Measurements from ENCODE around the gene HPSE2. TPM values are rescaled to one million over a fixed set of nuclear protein-coding genes. Genes with fewer than 3 reads are reported as not detected.
"Not testable (repeated sequence)": the region's sequence is repeated elsewhere in the genome, so short reads cannot be mapped to it uniquely, and the experiment has no call there.

HPSE2 gene
- total RNA-seq, 2 experiments from 2014 or later = not detected

DNA sequence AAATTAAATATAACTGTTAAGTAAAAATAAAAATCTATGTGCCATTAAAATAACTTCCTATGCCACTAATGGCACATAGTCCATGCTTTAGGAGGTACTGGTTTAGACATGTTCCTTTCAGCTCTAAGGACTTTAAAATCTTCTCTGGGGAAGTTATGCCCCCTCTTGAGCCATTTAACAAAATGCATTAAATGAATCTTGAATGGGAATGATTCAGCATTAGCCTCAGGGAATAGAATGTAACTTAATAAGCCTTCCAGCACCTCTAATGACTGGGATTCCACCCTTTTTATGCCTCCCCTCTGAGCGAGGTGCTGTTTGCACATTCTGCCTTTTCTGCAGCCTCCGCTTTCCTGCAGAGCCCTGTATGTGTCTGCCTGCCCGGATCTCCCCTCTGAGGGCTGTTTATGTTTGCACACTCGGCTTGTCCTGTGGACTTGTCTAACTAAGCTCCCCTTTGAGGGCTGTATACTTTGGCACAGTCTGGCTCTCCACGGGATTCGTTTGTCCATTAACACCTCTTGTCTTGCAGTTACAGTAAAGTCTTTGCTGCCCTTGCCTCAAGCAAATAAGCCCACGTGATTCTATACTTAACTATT lies 680.5 kb downstream of the HPSE2 start:
- no peak for DNase-seq

DNA sequence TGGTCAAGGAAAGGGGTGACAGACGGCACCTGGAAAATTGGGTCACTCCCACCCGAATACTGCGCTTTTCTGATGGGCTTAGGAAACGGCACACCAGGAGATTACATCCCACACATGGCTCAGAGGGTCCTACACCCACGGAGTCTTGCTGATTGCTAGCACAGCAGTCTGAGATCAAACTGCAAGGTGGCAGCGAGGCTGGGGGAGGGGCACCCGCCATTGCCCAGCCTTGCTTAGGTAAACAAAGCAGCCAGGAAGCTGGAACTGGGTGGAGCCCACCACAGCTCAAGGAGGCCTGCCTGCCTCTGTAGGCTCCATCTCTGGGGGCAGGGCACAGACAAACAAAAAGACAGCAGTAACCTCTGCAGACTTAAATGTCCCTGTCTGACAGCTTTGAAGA lies 694.1 kb downstream of the HPSE2 start:
- CTCF ChIA-PET; POLR2A ChIA-PET; H3K9me3 ChIP-seq (ENCODE audit: control insufficient read depth in 1 of 2, insufficient read depth in 1 of 2, low read length in 2 of 2); H3K4me1 ChIP-seq (ENCODE audit: insufficient read depth, low read length); H3K4me3 Mint-ChIP-seq; H3K27me3 ChIP-seq (ENCODE audit: control insufficient read depth in 1 of 2, insufficient read depth in 2 of 2, low read length in 2 of 2); H3K9me3 Mint-ChIP-seq; intact Hi-C loops (cut with DNase I, micrococcal nuclease); H3K36me3 ChIP-seq (ENCODE audit: insufficient read depth, low read length); ATAC-seq (ENCODE audit: poor library complexity); H3K27ac ChIP-seq (ENCODE audit: low read depth in 1 of 2, low read length in 2 of 2); H3K4me1 Mint-ChIP-seq (ENCODE audit: low read depth); H3K4me3 ChIP-seq (ENCODE audit: low read length); H3K27ac Mint-ChIP-seq; H3K36me3 Mint-ChIP-seq (ENCODE audit: low read depth): not testable (repeated sequence)
- H3K27me3 Mint-ChIP-seq = peaks cover 26% of the 10 kb centered on the region
- DNase-seq = peak in 1 of 14 experiments; percentile 8

More for the DNA sequence above, 680.5 kb downstream of the HPSE2 start:
- Histone ChIP-seq H3K4me1 (ENCODE audit: insufficient read depth, low read length) (no peaks in the 10 kb centered on the region), H3K9me3 (ENCODE audit: control insufficient read depth in 1 of 2, insufficient read depth in 1 of 2, low read length in 2 of 2) (no peaks in the 10 kb centered on the region), H3K27ac (ENCODE audit: low read depth in 1 of 2, low read length in 2 of 2) (no peak overlapping the region), H3K4me3 (ENCODE audit: low read length) (no peak overlapping the region), H3K27me3 (ENCODE audit: control insufficient read depth in 1 of 2, insufficient read depth in 2 of 2, low read length in 2 of 2) (peaks cover 0 to 3% of the 10 kb centered on the region in 2 experiments), H3K36me3 (ENCODE audit: insufficient read depth, low read length) (no peaks in the 10 kb centered on the region)
- no peak for ATAC-seq (ENCODE audit: poor library complexity)
- ChIA-PET POLR2A (no interaction called here), CTCF (interaction anchor here (0.9 kb wide), 1 partner anchor 10 kb away, joined by 3 read pairs; no protein-coding TSS in a partner anchor)
- intact Hi-C loops (cut with DNase I, micrococcal nuclease) = no loop called here
- H3K4me1 Mint-ChIP-seq (ENCODE audit: low read depth) = no peaks in the 10 kb centered on the region
- TF ChIP-seq, protein P1, sequence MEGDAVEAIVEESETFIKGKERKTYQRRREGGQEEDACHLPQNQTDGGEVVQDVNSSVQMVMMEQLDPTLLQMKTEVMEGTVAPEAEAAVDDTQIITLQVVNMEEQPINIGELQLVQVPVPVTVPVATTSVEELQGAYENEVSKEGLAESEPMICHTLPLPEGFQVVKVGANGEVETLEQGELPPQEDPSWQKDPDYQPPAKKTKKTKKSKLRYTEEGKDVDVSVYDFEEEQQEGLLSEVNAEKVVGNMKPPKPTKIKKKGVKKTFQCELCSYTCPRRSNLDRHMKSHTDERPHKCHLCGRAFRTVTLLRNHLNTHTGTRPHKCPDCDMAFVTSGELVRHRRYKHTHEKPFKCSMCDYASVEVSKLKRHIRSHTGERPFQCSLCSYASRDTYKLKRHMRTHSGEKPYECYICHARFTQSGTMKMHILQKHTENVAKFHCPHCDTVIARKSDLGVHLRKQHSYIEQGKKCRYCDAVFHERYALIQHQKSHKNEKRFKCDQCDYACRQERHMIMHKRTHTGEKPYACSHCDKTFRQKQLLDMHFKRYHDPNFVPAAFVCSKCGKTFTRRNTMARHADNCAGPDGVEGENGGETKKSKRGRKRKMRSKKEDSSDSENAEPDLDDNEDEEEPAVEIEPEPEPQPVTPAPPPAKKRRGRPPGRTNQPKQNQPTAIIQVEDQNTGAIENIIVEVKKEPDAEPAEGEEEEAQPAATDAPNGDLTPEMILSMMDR (IDR thresholded peaks at IDR 0.05) = no peak
- no peaks in the 10 kb centered on the region for H3K9me3 Mint-ChIP-seq
- no peaks in the 10 kb centered on the region for H3K36me3 Mint-ChIP-seq (ENCODE audit: low read depth)
- H3K4me3 Mint-ChIP-seq = no peak overlapping the region
- H3K27ac Mint-ChIP-seq = no peak overlapping the region
- peaks cover 26% of the 10 kb centered on the region for H3K27me3 Mint-ChIP-seq

DNA sequence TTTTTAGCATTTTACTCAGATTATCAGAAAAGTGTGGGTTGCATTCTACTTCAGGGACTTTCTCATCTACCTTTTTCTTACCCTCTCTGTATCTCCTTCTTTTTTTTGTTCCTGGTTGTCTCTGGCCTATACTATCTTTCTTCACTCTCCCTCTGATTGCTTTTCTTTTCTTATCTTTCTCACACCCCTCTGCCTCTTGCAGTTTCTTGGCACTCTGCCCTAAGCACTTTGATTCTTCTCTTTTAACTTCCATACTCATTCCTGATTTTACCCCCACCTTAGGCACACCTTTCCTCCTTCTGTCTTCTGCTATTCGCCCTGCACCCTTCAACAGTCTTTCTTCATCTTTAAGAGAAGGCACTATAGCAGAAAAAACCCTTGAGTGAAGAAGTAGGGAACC lies 696.1 kb downstream of the HPSE2 start:
- Histone ChIP-seq H3K9me3 (ENCODE audit: control insufficient read depth in 1 of 2, insufficient read depth in 1 of 2, low read length in 2 of 2) (no peaks in the 10 kb centered on the region), H3K4me3 (ENCODE audit: low read length) (no peak overlapping the region), H3K27ac (ENCODE audit: low read depth in 1 of 2, low read length in 2 of 2) (no peak overlapping the region), H3K27me3 (ENCODE audit: control insufficient read depth in 1 of 2, insufficient read depth in 2 of 2, low read length in 2 of 2) (peaks cover 0 to 3% of the 10 kb centered on the region in 2 experiments), H3K36me3 (ENCODE audit: insufficient read depth, low read length) (no peaks in the 10 kb centered on the region), H3K4me1 (ENCODE audit: insufficient read depth, low read length) (no peaks in the 10 kb centered on the region)
- DNase-seq (no peak), ATAC-seq (ENCODE audit: poor library complexity) (no peak)
- TF ChIP-seq, protein P1 (IDR thresholded peaks at IDR 0.05) = no peak
- no peaks in the 10 kb centered on the region for H3K4me1 Mint-ChIP-seq (ENCODE audit: low read depth)
- ChIA-PET CTCF (interaction anchor here (1.2 kb wide), 1 partner anchor 11 kb away, joined by 3 read pairs; no protein-coding TSS in a partner anchor), POLR2A (no interaction called here)
- H3K9me3 Mint-ChIP-seq = no peaks in the 10 kb centered on the region
- no peak overlapping the region for H3K27ac Mint-ChIP-seq
- H3K36me3 Mint-ChIP-seq (ENCODE audit: low read depth) = no peaks in the 10 kb centered on the region
- H3K27me3 Mint-ChIP-seq = peaks cover 29% of the 10 kb centered on the region
- intact Hi-C loops (cut with DNase I, micrococcal nuclease) = no loop called here
- no peak overlapping the region for H3K4me3 Mint-ChIP-seq

DNA sequence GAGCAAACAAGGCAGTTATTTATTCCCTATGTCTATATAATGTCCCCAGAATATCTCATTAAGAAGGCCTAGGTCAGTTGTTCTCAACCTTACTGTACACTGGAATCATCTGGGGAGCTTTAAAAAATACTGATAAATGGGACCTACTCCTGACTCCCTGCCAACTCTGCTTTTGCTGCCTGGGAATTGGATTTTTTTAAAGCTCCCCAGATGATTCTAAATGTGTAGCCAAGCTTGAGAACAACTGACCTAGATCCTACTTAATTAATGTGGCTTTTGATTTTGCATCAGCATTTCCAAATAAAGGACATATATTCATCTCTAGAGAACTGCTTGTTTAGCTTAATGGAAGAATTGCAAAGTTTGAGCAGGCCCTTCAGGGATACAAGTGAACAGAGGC lies 697.2 kb downstream of the HPSE2 start:
- CTCF ChIA-PET = interaction anchor here (1.2 kb wide), 1 partner anchor 10 kb away, joined by 3 read pairs; no protein-coding TSS in a partner anchor
- no peaks in the 10 kb centered on the region for H3K36me3 Mint-ChIP-seq (ENCODE audit: low read depth)
- no peaks in the 10 kb centered on the region for H3K9me3 ChIP-seq (ENCODE audit: control insufficient read depth in 1 of 2, insufficient read depth in 1 of 2, low read length in 2 of 2)
- no peak overlapping the region for H3K27ac ChIP-seq (ENCODE audit: low read depth in 1 of 2, low read length in 2 of 2)
- peaks cover 29% of the 10 kb centered on the region for H3K27me3 Mint-ChIP-seq
- no peak overlapping the region for H3K27ac Mint-ChIP-seq
- DNase-seq (no peak), ATAC-seq (ENCODE audit: poor library complexity) (no peak)
- H3K9me3 Mint-ChIP-seq = no peaks in the 10 kb centered on the region
- TF ChIP-seq, protein P1 (IDR thresholded peaks at IDR 0.05) = no peak
- H3K4me3 ChIP-seq (ENCODE audit: low read length) = no peak overlapping the region
- H3K27me3 ChIP-seq (ENCODE audit: control insufficient read depth in 1 of 2, insufficient read depth in 2 of 2, low read length in 2 of 2) = peaks cover 0 to 3% of the 10 kb centered on the region in 2 experiments
- H3K4me3 Mint-ChIP-seq = no peak overlapping the region
- no peaks in the 10 kb centered on the region for H3K4me1 Mint-ChIP-seq (ENCODE audit: low read depth)
- H3K36me3 ChIP-seq (ENCODE audit: insufficient read depth, low read length) = no peaks in the 10 kb centered on the region
- POLR2A ChIA-PET = no interaction called here
- intact Hi-C loops (cut with DNase I, micrococcal nuclease) = no loop called here
- H3K4me1 ChIP-seq (ENCODE audit: insufficient read depth, low read length) = no peaks in the 10 kb centered on the region

Data from CD4-positive, alpha-beta T cell (primary cell).